SHP77 (cell line): ENCODE data around the gene NEUROD2.
A peak's percentile ranks its signal among the peaks of the same experiment; 100 is the strongest.

Experiments used
- DNase-seq, 2 experiments: peaks; one replicate each; lab custom pipeline; 2025; lab: John Stamatoyannopoulos, UW

Gene NEUROD2

GRCh38 chr17:39618246-39618913 is 10.7 kb upstream of the NEUROD2 start:
- DNase-seq = no peak

DNA sequence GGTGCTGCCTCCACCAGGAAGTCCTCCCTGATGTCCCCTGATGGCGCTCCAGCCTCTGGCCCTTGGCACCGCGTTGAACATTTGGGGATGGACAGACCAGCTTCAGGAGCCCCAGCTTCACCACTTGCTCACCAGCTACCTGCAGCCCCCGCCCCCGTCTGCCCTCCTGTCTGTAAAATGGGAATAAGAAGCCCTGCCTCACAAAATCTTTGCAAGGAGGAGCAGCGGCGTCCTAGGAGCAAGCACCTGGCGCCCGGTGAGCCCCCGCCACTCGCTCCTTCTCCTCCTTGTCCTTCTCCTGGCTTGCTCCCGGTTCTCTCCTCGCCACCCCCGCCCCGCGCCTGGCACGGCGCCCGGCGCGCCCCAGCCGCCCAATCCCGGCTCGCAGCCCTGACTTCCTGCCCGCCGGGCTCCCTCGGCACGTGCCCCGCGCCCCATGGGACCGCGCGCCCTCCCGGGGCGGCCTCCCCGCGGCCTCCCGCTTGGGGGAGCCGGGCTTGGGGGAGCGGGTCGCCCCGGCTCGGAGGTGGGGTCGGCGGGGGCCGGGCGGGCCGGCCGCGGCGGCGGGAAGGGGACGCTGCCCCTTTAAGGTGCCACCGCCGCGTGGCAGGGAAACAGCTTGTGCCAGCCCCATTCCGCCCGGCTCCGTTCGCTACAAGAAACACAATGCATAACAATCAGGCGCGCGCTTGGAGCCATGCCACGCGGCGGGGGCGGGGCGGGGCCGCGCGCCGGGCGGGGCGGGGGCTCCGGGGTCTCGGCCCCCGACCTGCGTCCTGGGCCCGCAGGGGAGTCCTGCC is 9.9 kb upstream of the NEUROD2 start:
- peak in 1 of 2 experiments; percentile 47 for DNase-seq

- no peak for DNase-seq
Observed at GRCh38 chr17:39617100-39617445, 9.4 kb upstream of the NEUROD2 start.

DNA sequence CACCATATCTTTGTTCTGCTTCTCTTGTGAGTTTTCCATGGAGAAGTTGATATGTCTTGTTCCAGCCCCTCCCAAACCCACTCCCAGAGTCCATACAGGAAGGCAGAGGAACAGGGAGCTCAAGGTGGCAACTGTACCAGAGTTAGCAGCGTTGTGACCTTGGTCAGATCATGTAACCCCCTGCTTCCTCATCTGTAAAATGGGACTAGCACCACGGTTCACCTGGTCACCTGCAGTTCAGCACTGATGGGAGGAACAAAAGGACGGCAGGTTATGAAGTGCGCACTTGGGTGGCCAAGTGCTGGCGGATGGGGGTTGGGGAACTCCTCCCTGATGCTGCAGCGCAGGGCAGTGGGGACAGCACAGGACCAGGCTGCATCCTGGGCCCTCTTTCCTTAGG is 7.7 kb upstream of the NEUROD2 start:
- no peak for DNase-seq

DNA sequence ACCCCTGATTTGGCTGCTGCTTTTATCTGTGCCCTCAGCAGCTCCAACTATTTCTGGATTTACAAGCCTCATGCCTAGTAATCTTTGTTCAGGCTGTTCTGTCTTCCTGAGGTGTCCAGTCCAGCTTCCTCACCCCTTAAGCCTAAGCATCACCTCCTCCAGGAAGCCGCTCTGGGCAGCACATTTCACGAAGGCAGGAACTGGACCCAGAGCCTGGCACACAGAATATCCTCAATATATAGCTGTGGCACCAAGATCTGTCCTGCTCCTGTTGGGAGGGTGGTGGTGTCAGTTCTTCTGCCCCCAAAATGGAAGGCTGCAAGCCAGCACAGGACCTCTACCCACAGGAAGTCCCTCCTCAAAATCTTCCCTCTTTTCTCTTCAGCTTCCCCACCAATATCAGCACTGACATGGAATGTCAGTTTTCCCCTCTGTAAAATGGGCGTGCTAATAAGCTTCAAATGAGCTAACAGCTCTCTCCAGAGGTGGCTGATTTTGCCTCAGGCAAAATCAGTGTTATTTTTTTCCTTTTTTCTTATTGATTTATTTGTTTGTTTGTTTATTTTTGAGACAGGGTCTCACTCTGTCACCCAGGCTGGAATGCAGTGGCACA is 6.9 kb upstream of the NEUROD2 start:
- DNase-seq = no peak

- DNase-seq = no peak
Observed at GRCh38 chr17:39612935-39613464, 5.3 kb upstream of the NEUROD2 start.

GRCh38 chr17:39612291-39612894 is 4.7 kb upstream of the NEUROD2 start:
- no peak for DNase-seq

- no peak for DNase-seq
Observed at GRCh38 chr17:39611401-39612112, 3.8 kb upstream of the NEUROD2 start.

- DNase-seq = no peak
Observed at GRCh38 chr17:39609416-39610025, 1.8 kb upstream of the NEUROD2 start.

GRCh38 chr17:39608142-39608981 is 642 bp upstream of the NEUROD2 start:
- DNase-seq = no peak

DNA sequence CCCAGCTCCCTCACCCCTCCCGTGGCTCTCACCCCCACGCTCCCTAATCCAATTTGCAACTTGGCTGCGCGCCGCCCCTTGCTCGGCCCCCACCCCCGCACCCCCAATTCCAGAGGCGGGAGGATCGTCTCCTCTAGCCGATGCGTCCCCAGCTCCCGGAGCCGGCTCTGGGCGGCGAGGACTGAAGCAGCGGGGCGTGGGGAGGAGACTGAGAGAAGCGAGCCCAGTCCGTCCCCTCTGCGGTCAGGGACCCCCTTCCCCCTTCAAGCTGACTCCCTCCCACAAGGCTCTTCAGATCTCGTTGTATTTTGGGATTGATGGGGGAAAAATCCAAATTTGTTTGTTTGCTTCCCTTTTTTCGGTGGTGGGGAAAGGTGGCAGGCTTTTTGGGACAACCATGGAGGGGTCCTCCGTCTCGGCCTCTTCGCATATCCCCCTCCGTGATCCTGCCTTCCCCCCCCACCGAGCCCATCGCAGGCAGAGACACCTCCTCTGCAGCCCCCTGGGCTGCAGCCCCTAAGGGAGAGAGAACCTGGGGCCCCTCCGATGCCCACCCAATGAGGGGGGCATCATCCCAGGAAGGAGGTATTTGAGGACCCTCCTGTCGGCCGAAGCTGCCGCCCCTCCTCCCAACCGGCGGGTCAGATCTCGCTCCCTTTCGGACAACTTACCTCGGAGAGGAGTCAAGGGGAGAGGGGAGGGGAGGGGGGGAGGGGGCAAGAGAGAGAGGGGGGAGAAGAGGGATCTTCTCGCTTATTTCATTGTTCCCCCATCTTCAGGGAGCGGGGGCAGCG is 466 bp downstream of the NEUROD2 start:
- DNase-seq = no peak

DNA sequence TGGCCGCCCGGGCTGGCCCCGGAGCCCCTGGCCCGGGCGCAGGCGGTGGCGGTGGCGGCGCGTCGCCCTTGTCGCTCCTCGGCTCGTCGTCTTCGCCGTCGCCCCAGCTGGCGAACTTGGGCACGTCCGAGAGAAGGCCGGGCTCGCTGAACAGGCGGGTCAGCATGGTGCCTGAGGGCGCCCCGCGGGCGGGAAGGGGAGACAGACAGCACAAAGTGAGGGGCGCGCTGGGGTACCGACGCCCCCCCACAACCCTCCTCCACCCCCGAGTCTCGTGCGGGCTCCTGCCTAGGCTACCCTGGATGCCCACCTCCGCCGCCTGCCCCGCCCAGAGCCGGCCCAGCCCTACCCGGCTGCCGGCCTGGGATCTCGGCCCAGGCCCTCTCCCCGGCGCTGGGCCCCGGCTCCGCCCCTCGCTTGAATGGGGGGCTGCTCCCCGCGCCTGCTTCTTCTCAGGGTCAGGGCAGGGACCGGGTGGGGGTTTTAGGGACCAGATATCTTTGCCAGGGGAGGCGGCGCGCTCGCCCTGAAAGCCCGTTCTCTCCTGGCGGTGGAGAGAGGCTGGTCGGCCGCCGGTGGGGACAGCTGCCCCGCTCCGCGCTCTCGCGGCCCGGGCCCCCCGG is 1.2 kb downstream of the NEUROD2 start:
- DNase-seq = no peak

DNA sequence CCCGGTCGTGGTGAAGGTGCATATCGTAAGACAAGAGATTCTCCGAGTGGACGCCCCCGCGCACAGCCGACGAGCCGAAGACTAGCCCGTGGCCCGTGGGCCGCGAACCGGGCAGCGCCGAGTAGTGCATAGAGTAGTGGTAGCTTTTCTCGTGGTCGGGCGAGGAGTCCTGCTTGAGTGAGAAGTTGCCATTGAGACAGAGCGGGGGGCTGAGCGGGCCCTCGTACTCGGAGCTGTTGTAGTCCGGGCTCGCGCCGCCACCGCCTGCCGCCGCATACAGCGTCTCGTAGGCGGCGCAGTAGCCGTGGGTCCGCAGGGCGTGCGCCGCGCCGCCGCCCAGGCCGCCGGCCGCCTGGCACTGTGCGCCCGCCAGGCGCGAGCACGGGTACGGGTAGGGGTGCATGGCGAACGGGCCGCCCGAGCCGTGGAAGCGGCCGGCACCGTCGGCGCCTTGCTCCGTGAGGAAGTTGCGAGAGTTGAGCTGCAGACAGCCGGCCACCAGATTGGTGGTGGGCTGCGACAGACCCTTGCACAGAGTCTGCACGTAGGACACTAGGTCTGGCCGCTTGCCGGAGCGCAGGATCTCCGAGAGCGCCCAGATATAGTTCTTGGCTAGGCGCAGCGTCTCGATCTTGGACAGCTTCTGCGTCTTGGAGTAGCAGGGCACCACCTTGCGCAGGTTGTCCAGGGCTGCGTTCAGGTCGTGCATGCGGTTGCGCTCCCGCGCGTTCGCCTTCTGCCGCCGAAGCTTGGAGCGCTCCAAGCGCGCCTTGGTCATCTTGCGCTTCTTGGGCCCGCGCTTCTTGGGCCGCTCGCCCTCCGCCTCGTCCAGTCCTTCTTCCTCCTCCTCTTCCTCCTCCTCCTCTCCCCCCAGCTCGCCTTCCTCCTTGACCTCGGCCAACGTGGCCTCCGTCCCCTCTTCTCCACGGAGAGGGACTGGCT is 2.0 kb downstream of the NEUROD2 start:
- DNase-seq = no peak

- DNase-seq = no peak
Observed at GRCh38 chr17:39604911-39605491, 2.7 kb downstream of the NEUROD2 start.

DNA sequence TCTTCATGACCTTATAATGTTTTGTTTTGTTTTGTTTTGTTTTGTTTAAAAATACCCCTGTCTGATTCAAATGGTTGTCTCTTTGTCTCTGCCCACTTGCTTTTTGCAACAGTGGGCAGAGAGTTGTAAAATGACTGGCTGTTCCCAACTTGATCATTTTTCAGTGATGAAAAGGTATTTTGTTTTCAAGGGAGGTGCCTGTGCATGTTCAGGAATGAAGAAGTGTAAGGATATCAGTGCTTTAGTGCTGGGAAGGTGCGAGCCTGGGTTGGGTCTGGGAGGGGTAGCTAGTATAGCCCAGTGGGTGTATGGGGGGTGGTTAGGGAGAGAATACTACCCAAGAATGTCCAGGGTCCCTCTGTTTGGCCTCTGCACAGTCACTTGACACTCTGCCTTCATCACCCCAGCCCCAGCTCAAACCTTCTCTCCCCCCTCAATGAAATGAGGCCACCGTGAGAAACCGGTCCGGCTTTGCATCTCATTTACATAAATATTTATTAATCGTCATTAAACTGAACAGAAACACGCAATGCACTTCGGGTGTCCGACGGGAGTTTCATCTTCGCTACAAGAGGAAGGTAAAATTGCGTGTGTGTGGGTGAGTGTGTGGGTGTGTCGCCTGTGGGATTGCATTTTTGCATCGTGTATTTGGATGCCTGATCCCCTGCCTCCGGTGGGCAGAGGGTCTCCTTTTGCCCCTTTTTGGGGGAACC is 4.3 kb downstream of the NEUROD2 start:
- no peak for DNase-seq

DNA sequence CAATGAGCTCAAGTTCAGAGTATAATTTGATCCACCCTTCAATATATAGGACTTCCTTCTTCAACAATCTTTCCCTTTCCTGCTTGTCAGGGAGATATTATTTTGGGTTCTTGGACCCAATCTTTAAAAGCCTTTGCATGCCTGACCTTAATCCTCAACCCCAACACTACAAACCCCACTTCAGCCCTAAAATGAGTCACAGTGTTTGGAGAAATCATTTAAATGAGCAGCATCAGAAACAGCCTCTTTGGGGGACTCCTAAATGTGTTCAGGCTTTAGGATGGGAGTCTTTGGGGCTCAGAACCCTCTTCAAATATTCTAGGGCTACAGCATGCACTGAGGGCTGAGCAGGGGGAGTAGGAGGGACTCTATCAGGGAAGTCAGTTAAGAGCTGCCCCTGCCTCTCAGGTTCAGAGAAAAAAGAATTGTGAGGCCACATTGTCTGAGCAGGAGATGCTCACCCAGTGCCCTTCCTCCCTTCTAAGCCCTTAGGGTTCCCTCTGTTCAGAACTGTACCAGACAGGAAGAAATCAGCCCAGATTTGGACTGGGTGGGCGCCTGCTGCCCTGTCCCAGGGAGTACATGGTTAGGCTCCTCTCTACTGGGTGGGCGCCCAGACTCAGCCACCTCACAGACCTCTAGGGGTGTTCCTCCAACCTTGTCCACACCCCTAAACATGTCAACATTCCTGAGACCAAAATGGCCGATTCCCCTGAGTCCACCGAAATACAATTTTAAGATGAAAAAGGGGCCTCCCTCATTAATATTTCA is 5.0 kb downstream of the NEUROD2 start:
- DNase-seq = no peak
